ENCODE data around the gene DCAF4L1. TPM values are rescaled to one million over a fixed set of nuclear protein-coding genes. Genes with fewer than 3 reads are reported as not detected.
A peak's percentile ranks its signal among the peaks of the same experiment; 100 is the strongest.

DCAF4L1 gene
- total and polyA plus RNA-seq, 2 donors (not counting 1 experiment from before 2014, with no cell fraction given): 0.20 to 0.31 TPM

GRCh38 chr4:41934901-41935651, 46.5 kb upstream of the DCAF4L1 start, which contains the start of gene TMEM33:
TSS of gene TMEM33 (plus strand) at chr4:41935429. CDS start at chr4:41935485, 56 bp downstream.
- H3K9me3 Mint-ChIP-seq (ENCODE audit: insufficient read depth): no peaks in the 10 kb centered on the region
- CTCF ChIA-PET: interaction anchor here (0.7 to 1.3 kb wide), 5 partner anchors 22 to 55 kb away, joined by 3 to 4 read pairs (median 3); partner anchors contain the start of gene SLC30A9
- Histone ChIP-seq H4K20me1 (ENCODE audit: control insufficient read depth, insufficient read depth, low read length, poor library complexity, severe bottlenecking) (peaks cover 17% of the 10 kb centered on the region), H3K9me3 (ENCODE audit: control extremely low read depth in 1 of 3, control insufficient read depth in 2 of 3, insufficient read depth in 1 of 3, low read length in 2 of 3) (no peaks in the 10 kb centered on the region), H3K27ac (ENCODE audit: low read length in 2 of 2) (peak within 1 kb of the TSS; percentile 57 to 79), H3K36me3 (replicated peaks in 1 of 2; ENCODE audit: control extremely low read depth in 1 of 2, control insufficient read depth in 1 of 2, extremely low read depth in 1 of 2, insufficient read depth in 2 of 2, low read length in 1 of 2) (peaks cover 5 to 10% of the 10 kb centered on the region in 2 experiments), H3K4me2 (replicated peaks; ENCODE audit: low read depth, low read length, poor library complexity, severe bottlenecking) (peak within 1 kb of the TSS; percentile 87), H3K4me3 (ENCODE audit: control extremely low read depth in 1 of 5, extremely low read depth in 1 of 5, insufficient read depth in 1 of 5, low read depth in 2 of 5, low read length in 4 of 5) (peak within 1 kb of the TSS; percentile 66 to 99 (median 85)), H3K4me1 (ENCODE audit: control insufficient read depth in 2 of 2, insufficient read depth in 2 of 2, low read length in 2 of 2) (peaks cover 11 to 19% of the 10 kb centered on the region in 2 donors), H3K27me3 (replicated peaks in 1 of 4; ENCODE audit: control extremely low read depth in 1 of 4, control insufficient read depth in 3 of 4, insufficient read depth in 4 of 4, low read length in 3 of 4) (no peaks in the 10 kb centered on the region), H2AFZ (ENCODE audit: insufficient read depth, low read depth, low read length, poor library complexity, severe bottlenecking) (peak within 1 kb of the TSS; percentile 74), H3K79me2 (ENCODE audit: control insufficient read depth, insufficient read depth, low read length) (peaks cover 40% of the 10 kb centered on the region), H3K9ac (ENCODE audit: low read length) (peak within 1 kb of the TSS; percentile 92)
- intact Hi-C loops (cut with micrococcal nuclease): loop anchor here (1.0 to 5.0 kb wide), 2 partner anchors 55 to 722 kb away; partner anchors contain the start of genes ATP8A1 and SLC30A9
- H3K27ac Mint-ChIP-seq: peak within 1 kb of the TSS; percentile 79
- WGBS (ENCODE audit: insufficient coverage): 2% methylated on average over 42 of the region's 49 CpGs
- TF ChIP-seq, protein P1, sequence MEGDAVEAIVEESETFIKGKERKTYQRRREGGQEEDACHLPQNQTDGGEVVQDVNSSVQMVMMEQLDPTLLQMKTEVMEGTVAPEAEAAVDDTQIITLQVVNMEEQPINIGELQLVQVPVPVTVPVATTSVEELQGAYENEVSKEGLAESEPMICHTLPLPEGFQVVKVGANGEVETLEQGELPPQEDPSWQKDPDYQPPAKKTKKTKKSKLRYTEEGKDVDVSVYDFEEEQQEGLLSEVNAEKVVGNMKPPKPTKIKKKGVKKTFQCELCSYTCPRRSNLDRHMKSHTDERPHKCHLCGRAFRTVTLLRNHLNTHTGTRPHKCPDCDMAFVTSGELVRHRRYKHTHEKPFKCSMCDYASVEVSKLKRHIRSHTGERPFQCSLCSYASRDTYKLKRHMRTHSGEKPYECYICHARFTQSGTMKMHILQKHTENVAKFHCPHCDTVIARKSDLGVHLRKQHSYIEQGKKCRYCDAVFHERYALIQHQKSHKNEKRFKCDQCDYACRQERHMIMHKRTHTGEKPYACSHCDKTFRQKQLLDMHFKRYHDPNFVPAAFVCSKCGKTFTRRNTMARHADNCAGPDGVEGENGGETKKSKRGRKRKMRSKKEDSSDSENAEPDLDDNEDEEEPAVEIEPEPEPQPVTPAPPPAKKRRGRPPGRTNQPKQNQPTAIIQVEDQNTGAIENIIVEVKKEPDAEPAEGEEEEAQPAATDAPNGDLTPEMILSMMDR (IDR thresholded peaks at IDR 0.05): no peak
- no peak for TF ChIP-seq EZH2 (IDR thresholded peaks at IDR 0.05; ENCODE audit: borderline replicate concordance, insufficient read depth, low read depth, low read length, poor library complexity, severe bottlenecking)
- peak; percentile 92 for ATAC-seq (ENCODE audit: low read depth)
- H3K4me1 Mint-ChIP-seq: peaks cover 34% of the 10 kb centered on the region
- POLR2A ChIA-PET: interaction anchor here (1.2 kb wide), 1 partner anchor 55 kb away, joined by 4 read pairs; the partner anchor contains the start of gene SLC30A9
- H3K27me3 Mint-ChIP-seq: no peaks in the 10 kb centered on the region
- H3K4me3 Mint-ChIP-seq: peak within 1 kb of the TSS; percentile 90
- peak; percentile 85 for DNase-seq
